Brain microvascular endothelial cell (primary cell): Measurements from ENCODE around the gene CLEC2L.

Experiments
- DNase-seq: peaks from one replicate; pipeline ENCODE4 v3.0.0-alpha.2; 2020
- H3K27ac ChIP-seq: fragments of 250-450 bp; sonication (Bioruptor Pico); 2 replicates; pipeline ENCODE4 v1.5.1; 2020; ENCODE audit warnings: mild to moderate bottlenecking, moderate library complexity
- H3K27me3 ChIP-seq: fragments of 250-450 bp; sonication (Bioruptor Pico); replicated peaks from 2 replicates; pipeline ENCODE4 v1.5.1; 2020; ENCODE audit warnings: mild to moderate bottlenecking
- H3K36me3 ChIP-seq: fragments of 250-450 bp; sonication (Bioruptor Pico); replicated peaks from 2 replicates; pipeline ENCODE4 v1.5.1; 2020; ENCODE audit warnings: mild to moderate bottlenecking
- H3K4me3 ChIP-seq: 2 replicates; pipeline ENCODE4 v1.5.1; 2011; ENCODE audit warnings: low read depth, mild to moderate bottlenecking, control low read depth, low read length, moderate library complexity
- in situ Hi-C: cut with HindIII; loops from 2 replicates; pipeline ENCODE4 v1.10.0; 2017; ENCODE audit warnings: low sequenced_read_pairs, low pct_ligation_motif_present
- TF ChIP-seq, protein P1 (sequence below): IDR thresholded peaks from 2 replicates; pipeline ENCODE4 v1.5.1; 2011; ENCODE audit warnings: low read depth, mild to moderate bottlenecking, moderate library complexity, low read length, control low read depth, inconsistent platforms; ENCODE audit errors: missing control alignments

Gene CLEC2L

GRCh38 chr7:139572071-139572470, 48.6 kb downstream of the CLEC2L start:
- Histone ChIP-seq H3K27ac (no peak overlapping the region), H3K4me3 (no peak overlapping the region), H3K36me3 (peaks cover 48% of the 10 kb centered on the region), H3K27me3 (no peaks in the 10 kb centered on the region)
- TF ChIP-seq, protein P1, sequence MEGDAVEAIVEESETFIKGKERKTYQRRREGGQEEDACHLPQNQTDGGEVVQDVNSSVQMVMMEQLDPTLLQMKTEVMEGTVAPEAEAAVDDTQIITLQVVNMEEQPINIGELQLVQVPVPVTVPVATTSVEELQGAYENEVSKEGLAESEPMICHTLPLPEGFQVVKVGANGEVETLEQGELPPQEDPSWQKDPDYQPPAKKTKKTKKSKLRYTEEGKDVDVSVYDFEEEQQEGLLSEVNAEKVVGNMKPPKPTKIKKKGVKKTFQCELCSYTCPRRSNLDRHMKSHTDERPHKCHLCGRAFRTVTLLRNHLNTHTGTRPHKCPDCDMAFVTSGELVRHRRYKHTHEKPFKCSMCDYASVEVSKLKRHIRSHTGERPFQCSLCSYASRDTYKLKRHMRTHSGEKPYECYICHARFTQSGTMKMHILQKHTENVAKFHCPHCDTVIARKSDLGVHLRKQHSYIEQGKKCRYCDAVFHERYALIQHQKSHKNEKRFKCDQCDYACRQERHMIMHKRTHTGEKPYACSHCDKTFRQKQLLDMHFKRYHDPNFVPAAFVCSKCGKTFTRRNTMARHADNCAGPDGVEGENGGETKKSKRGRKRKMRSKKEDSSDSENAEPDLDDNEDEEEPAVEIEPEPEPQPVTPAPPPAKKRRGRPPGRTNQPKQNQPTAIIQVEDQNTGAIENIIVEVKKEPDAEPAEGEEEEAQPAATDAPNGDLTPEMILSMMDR, result no peak
- in situ Hi-C loops, result no loop called here
- DNase-seq, result no peak

GRCh38 chr7:139572704-139573385, 49.4 kb downstream of the CLEC2L start:
- no peaks in the 10 kb centered on the region for H3K27me3 ChIP-seq
- H3K4me3 ChIP-seq, result no peak overlapping the region
- TF ChIP-seq, protein P1, result no peak
- no peak for DNase-seq
- peaks cover 48% of the 10 kb centered on the region for H3K36me3 ChIP-seq
- in situ Hi-C loops, result no loop called here
- H3K27ac ChIP-seq, result no peak overlapping the region

- in situ Hi-C loops, result no loop called here
- Histone ChIP-seq H3K36me3 (peaks cover 49% of the 10 kb centered on the region), H3K4me3 (no peak overlapping the region), H3K27me3 (no peaks in the 10 kb centered on the region), H3K27ac (no peak overlapping the region)
- DNase-seq, result no peak
- TF ChIP-seq, protein P1, result no peak
Measured at GRCh38 chr7:139573871-139574270, 50.4 kb downstream of the CLEC2L start.

DNA sequence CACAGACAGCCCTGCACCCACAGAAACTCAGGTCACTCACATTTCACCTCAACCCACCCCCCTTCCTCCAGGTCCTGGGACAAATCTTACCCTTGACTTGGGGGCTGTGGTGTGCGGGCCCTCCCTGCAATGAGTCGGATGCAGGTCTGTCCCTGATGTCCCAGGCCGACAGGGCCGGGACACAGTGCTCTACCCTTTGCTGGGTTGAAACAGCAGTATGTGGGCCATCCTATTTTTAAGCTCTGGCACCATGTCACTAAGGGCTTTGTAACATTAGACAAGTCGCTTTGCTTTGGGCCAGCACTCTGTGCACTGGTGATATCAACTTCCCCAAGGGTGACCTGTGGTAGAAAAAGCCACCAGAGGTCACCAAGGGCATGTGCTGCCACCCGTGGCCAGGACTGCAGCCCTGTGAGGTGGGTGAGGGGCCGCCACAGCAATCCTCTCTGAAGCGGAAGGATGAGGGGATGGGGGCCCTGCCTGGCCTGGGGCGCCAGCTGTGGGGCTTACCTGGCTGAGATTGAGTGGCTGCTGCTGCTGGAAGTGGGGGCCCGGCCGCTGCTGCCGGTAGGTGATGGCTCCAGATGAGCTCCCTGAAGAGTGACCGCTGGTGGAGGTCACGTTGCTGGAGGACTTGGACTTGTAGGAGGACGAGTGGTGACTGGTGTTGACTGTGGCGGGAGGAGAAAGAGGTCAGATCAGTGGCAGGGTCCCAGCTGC, 51.3 kb downstream of the CLEC2L start:
- Histone ChIP-seq H3K36me3 (peaks cover 49% of the 10 kb centered on the region), H3K27me3 (no peaks in the 10 kb centered on the region), H3K4me3 (no peak overlapping the region), H3K27ac (no peak overlapping the region)
- no peak for DNase-seq
- TF ChIP-seq, protein P1, result no peak
- in situ Hi-C loops, result no loop called here

GRCh38 chr7:139575338-139575680, 51.8 kb downstream of the CLEC2L start:
- H3K36me3 ChIP-seq, result peaks cover 54% of the 10 kb centered on the region
- in situ Hi-C loops, result no loop called here

More at GRCh38 chr7:139575338-139575680, 51.8 kb downstream of the CLEC2L start:
- Histone ChIP-seq H3K27ac (no peak overlapping the region), H3K27me3 (no peaks in the 10 kb centered on the region), H3K4me3 (no peak overlapping the region)
- TF ChIP-seq, protein P1, result no peak
- DNase-seq, result no peak
